Measurements from ENCODE around the gene PACSIN1.

Gene PACSIN1

DNA sequence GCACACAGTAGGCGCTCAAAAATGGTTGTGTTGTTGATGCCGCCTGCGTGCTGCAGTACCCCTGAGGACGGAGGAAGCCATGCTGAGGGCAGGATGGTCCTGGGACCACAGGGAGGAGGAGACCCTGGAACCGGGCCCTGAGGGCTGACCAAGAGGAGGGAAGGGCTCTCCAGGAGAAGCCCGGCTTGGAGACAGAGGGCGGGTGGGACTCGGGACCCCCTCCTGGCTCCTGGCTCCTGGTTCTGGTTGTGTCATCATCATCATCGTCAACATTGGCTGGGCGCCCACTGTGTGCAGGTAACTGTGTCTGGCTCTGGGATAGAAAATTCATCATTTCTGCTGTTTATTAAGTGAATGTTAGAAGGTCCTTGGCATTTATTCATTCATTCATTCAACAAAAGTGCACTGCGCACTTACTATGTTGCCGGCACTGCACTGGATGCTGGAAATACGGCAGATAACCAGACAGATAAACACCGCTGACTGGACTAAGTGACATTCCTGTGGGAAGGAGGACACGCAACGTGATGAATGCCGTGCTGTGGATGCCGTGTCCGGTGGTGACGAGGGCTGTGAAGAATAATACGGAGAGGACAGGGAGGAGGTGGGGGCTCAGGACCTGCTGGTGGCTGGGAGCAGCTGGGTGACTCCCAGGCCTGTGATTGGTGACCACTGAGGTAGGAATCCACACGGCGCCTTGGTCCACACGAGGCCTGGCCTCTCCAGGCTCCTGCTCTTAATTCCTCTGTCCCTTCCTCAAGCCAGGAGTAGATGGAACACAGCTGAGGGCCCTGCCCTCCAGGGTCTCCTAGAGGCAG, 55.0 kb downstream of the PACSIN1 start:
- H3K27me3 ChIP-seq, result no peaks in the 10 kb centered on the region
- TF ChIP-seq, protein P1, sequence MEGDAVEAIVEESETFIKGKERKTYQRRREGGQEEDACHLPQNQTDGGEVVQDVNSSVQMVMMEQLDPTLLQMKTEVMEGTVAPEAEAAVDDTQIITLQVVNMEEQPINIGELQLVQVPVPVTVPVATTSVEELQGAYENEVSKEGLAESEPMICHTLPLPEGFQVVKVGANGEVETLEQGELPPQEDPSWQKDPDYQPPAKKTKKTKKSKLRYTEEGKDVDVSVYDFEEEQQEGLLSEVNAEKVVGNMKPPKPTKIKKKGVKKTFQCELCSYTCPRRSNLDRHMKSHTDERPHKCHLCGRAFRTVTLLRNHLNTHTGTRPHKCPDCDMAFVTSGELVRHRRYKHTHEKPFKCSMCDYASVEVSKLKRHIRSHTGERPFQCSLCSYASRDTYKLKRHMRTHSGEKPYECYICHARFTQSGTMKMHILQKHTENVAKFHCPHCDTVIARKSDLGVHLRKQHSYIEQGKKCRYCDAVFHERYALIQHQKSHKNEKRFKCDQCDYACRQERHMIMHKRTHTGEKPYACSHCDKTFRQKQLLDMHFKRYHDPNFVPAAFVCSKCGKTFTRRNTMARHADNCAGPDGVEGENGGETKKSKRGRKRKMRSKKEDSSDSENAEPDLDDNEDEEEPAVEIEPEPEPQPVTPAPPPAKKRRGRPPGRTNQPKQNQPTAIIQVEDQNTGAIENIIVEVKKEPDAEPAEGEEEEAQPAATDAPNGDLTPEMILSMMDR (IDR thresholded peaks at IDR 0.05; ENCODE audit: low read depth, low read length), result no peak
- H3K4me3 ChIP-seq (ENCODE audit: low read depth, low read length), result no peak overlapping the region
- H3K9me3 ChIP-seq, result no peaks in the 10 kb centered on the region
- no peaks in the 10 kb centered on the region for H3K36me3 ChIP-seq
- DNase-seq, result no peak
- H3K4me1 ChIP-seq, result no peaks in the 10 kb centered on the region; the same call in 1 of the 2 replicates

GRCh38 chr6:34521463-34522285, 55.8 kb downstream of the PACSIN1 start:
- H3K27me3 ChIP-seq, result no peaks in the 10 kb centered on the region
- H3K36me3 ChIP-seq, result no peaks in the 10 kb centered on the region
- H3K4me3 ChIP-seq (ENCODE audit: low read depth, low read length), result no peak overlapping the region
- TF ChIP-seq, protein P1 (IDR thresholded peaks at IDR 0.05; ENCODE audit: low read depth, low read length), result no peak
- no peak for DNase-seq
- peaks cover 4% of the 10 kb centered on the region for H3K4me1 ChIP-seq
- no peaks in the 10 kb centered on the region for H3K9me3 ChIP-seq

DNA sequence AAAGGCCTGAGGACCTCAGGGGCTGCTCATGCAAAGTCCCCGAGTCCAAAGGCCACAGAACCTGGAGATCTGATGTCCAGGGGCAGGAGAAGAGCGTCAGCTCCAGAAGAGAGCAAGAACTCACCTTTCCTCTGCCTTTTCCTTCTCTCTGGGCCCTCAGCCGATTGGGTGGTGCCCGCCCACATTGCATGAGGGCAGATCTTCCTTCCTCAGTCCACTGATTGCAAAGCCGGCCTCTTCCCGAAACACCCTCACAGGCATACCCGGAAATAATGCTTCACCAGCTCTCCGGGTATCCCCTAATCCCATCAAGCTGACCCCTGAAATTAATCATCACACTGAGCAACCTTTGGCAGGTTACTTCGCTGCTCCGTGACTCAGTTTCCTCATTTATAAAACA, 56.9 kb downstream of the PACSIN1 start:
- no peak for DNase-seq
- peaks cover 5% of the 10 kb centered on the region for H3K4me1 ChIP-seq
- H3K27me3 ChIP-seq, result no peaks in the 10 kb centered on the region
- no peak overlapping the region for H3K4me3 ChIP-seq (ENCODE audit: low read depth, low read length)
- TF ChIP-seq, protein P1 (IDR thresholded peaks at IDR 0.05; ENCODE audit: low read depth, low read length), result no peak
- H3K9me3 ChIP-seq, result no peaks in the 10 kb centered on the region
- no peaks in the 10 kb centered on the region for H3K36me3 ChIP-seq

- TF ChIP-seq, protein P1 (IDR thresholded peaks at IDR 0.05; ENCODE audit: low read depth, low read length), result no peak
These were observed 57.7 kb downstream of the PACSIN1 start for GRCh38 chr6:34523441-34524206.

GRCh38 chr6:34524499-34524898, 58.6 kb downstream of the PACSIN1 start:
- DNase-seq, result no peak
- TF ChIP-seq, protein P1 (IDR thresholded peaks at IDR 0.05; ENCODE audit: low read depth, low read length), result no peak
- H3K27me3 ChIP-seq, result no peaks in the 10 kb centered on the region
- H3K9me3 ChIP-seq, result no peaks in the 10 kb centered on the region
- H3K36me3 ChIP-seq, result no peaks in the 10 kb centered on the region
- H3K4me1 ChIP-seq, result peaks cover 5% of the 10 kb centered on the region
- H3K4me3 ChIP-seq (ENCODE audit: low read depth, low read length), result no peak overlapping the region

More at GRCh38 chr6:34523441-34524206, 57.7 kb downstream of the PACSIN1 start:
- Histone ChIP-seq H3K4me1 (peaks cover 5% of the 10 kb centered on the region), H3K9me3 (no peaks in the 10 kb centered on the region), H3K27me3 (no peaks in the 10 kb centered on the region), H3K4me3 (ENCODE audit: low read depth, low read length) (no peak overlapping the region), H3K36me3 (no peaks in the 10 kb centered on the region)
- no peak for DNase-seq
